Activated CD4-positive, alpha-beta T cell treated with anti-CD3 and anti-CD28 coated beads, Interleukin-2, amount 10 ng/mL, durations not matched to agents 7 days and 5 days (primary cell): ENCODE measurements around the gene NDUFAF4. TPM values are rescaled to one million over a fixed set of nuclear protein-coding genes. Genes with fewer than 3 reads are reported as not detected.

Experiments
- CTCF ChIA-PET: fragments of 350-600 bp; sonication (Branson Sonifier 250); formaldehyde crosslinking; loops from one replicate; lab custom pipeline; 2021; ENCODE audit warnings: antibody characterized with exemption; lab: Charles Lee
- POLR2A ChIA-PET: fragments of 350-600 bp; sonication (Branson Sonifier 250); formaldehyde crosslinking; loops from one replicate; lab custom pipeline; 2021; ENCODE audit warnings: antibody characterized with exemption; lab: Charles Lee
- DNase-seq: peaks from one replicate; pipeline ENCODE4 v3.0.0-alpha.2; 2020
- H3K27ac Mint-ChIP-seq: one replicate; pipeline ENCODE4 v1.8.0; 2021; ENCODE audit warnings: mild to moderate bottlenecking, moderate library complexity, mixed read lengths
- H3K27me3 Mint-ChIP-seq: one replicate; pipeline ENCODE4 v1.8.0; 2021; ENCODE audit warnings: mixed read lengths
- H3K36me3 Mint-ChIP-seq: one replicate; pipeline ENCODE4 v1.8.0; 2021; ENCODE audit warnings: low read depth, mixed read lengths
- H3K4me1 Mint-ChIP-seq: one replicate; pipeline ENCODE4 v1.8.0; 2021; ENCODE audit warnings: mixed read lengths
- H3K4me3 Mint-ChIP-seq: one replicate; pipeline ENCODE4 v1.8.0; 2021; ENCODE audit warnings: mild to moderate bottlenecking, moderate library complexity, mixed read lengths
- H3K9me3 Mint-ChIP-seq: one replicate; pipeline ENCODE4 v1.8.0; 2021; ENCODE audit warnings: mixed read lengths
- total RNA-seq, 2 experiments: library from RNA; stranded (reverse); gene quantifications; one replicate each; pipeline ENCODE4 v1.2.3, GENCODE V29; 2021

NDUFAF4 gene
- total RNA-seq, 2 experiments from 2014 or later, result 34.3 to 42.7 TPM

DNA sequence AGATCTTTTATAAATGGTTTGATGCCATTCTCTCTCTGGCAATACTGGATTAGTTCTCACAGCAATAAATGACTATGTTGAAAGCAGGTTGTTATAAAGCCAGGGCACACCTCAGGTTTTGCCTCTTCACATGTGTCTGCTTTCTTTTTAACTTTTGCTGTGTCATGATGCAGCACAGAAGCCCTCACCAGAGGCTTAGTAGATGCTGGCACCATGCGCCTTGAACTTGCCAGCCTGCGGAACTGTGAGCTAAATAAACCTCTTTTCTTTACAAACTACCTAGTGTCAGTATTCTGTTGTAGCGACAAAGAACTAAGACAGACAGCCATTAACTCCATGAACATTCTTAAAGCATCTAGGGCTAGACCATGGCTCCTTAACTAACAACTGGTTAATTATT is 45.1 kb downstream of the NDUFAF4 start:
- Mint-ChIP-seq H3K4me3 (no peak overlapping the region), H3K9me3 (no peaks in the 10 kb centered on the region), H3K27me3 (peaks cover 15% of the 10 kb centered on the region), H3K4me1 (no peaks in the 10 kb centered on the region), H3K36me3 (no peaks in the 10 kb centered on the region), H3K27ac (no peak overlapping the region)
- CTCF ChIA-PET, result no interaction called here
- no peak for DNase-seq
- POLR2A ChIA-PET, result no interaction called here

DNA sequence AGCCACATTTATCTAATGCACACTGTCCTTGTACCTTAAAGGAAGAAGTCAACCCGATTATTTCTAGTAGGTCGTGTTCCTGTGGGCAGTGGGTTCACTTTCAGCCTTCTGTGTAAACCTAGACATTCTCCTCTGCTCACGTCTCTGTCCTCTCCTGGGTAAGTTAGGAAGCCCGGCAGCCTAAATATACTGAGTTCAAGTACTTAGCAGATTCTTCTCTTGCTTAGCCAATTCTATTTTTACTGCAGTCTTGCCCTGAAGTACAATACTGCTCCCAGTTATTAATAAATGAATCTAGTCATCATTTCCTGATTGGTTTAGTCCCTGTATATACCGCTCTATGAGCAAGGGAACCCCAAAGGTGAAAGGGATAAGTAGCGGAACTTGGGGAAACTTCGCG is 45.8 kb downstream of the NDUFAF4 start:
- H3K4me3 Mint-ChIP-seq, result no peak overlapping the region
- H3K36me3 Mint-ChIP-seq, result no peaks in the 10 kb centered on the region
- H3K27ac Mint-ChIP-seq, result no peak overlapping the region
- H3K4me1 Mint-ChIP-seq, result no peaks in the 10 kb centered on the region
- peaks cover under 1% of the 10 kb centered on the region for H3K9me3 Mint-ChIP-seq
- no peak for DNase-seq
- POLR2A ChIA-PET, result no interaction called here
- peaks cover 21% of the 10 kb centered on the region for H3K27me3 Mint-ChIP-seq
- CTCF ChIA-PET, result no interaction called here

DNA sequence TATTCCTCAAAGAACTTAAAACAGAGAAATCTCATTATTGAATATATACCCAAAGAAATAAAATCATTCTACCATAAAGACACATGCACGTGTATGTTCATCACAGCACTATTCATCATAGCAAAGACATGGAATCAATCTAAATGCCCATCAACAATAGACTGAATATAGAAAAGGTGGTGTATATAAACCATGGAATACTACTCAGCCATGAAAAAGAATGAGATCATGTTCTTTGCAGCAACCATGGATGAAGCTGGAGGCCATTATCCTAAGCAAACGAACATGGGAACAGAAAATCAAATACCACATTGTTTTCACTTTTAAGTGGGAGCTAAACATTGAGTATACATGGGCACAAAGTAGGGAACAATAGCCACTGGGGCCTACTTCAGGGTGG is 48.1 kb downstream of the NDUFAF4 start:
- Mint-ChIP-seq H3K9me3 (peaks cover 5% of the 10 kb centered on the region), H3K27ac (no peak overlapping the region), H3K27me3 (peaks cover 38% of the 10 kb centered on the region), H3K4me3 (no peak overlapping the region), H3K4me1 (no peaks in the 10 kb centered on the region), H3K36me3 (no peaks in the 10 kb centered on the region)
- DNase-seq, result no peak
- ChIA-PET POLR2A (no interaction called here), CTCF (interaction anchor here (0.6 to 2.1 kb wide), 3 partner anchors 11 to 42 kb away, joined by 3 to 4 read pairs (median 4); no protein-coding TSS in a partner anchor)

DNA sequence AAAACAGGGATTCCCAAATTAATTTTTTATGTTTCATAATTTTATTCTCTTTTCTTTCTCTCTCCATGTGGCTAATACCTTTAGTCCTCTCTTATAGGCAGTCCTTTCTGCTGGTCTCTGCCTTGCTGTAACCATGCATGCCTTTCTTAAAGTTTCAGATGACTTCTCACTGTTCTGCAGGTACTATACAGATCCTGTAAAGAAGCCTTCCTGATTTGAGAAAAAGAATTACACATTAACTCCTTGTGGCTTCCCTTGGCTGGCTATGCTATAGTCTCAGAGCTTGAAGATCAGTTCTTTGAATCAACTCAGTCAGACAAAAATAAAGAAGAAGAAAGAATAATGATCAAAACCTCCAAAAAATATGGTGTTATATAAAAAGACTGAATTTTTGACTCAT is 53.2 kb downstream of the NDUFAF4 start:
- ChIA-PET CTCF (no interaction called here), POLR2A (no interaction called here)
- Mint-ChIP-seq H3K36me3 (no peaks in the 10 kb centered on the region), H3K9me3 (peaks cover 7% of the 10 kb centered on the region), H3K27me3 (peaks cover 49% of the 10 kb centered on the region), H3K4me3 (no peak overlapping the region), H3K4me1 (no peaks in the 10 kb centered on the region), H3K27ac (no peak overlapping the region)
- no peak for DNase-seq

DNA sequence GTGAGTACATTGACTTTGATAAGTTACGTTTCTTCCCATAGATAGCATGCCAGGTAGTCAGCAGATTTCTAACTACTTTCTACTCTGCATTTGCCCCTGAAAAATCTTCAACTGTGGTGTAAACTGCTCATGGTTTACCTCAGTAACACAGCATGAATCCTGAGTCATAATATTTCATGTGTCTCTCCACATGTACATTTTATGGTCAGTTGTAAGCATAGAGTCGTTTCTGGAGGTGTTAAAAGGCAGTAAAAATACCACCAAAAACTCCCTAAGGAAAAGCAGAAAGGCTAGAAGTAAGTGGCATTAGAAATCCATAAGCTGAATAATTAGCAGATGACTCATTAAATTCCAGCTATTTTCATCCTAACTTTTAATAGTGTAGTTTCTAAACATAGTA is 56.3 kb downstream of the NDUFAF4 start:
- CTCF ChIA-PET, result no interaction called here
- H3K36me3 Mint-ChIP-seq, result no peaks in the 10 kb centered on the region
- no peak for DNase-seq
- H3K27me3 Mint-ChIP-seq, result peaks cover 49% of the 10 kb centered on the region
- H3K4me3 Mint-ChIP-seq, result no peak overlapping the region
- H3K4me1 Mint-ChIP-seq, result peaks cover 11% of the 10 kb centered on the region
- no peak overlapping the region for H3K27ac Mint-ChIP-seq
- H3K9me3 Mint-ChIP-seq, result peaks cover 4% of the 10 kb centered on the region
- POLR2A ChIA-PET, result no interaction called here

Other genes starting within 250 kb of the NDUFAF4 start
- 1 to 10 TPM; 2.8 to 2.9 TPM for gene GPR63, start 60.4 kb downstream of the NDUFAF4 start, total RNA-seq
- gene KLHL32, start 26.8 kb upstream of the NDUFAF4 start, total RNA-seq, result 1 to 10 TPM in 1 of 2 experiments, under 1 TPM in 1; 0.97 to 1.6 TPM